ENCODE data around the gene MRAP. TPM values are rescaled to one million over a fixed set of nuclear protein-coding genes. Genes with fewer than 3 reads are reported as not detected.

MRAP gene
- not detected for total RNA-seq (2021; ENCODE audit: unreplicated experiment)
- polyA plus RNA-seq (2012): not detected in 2 replicates
- Bru-seq, nascent RNA: percentile 4 among the genes with signal in this experiment
- not detected for BruChase-seq, experiment 1, labeled RNA remaining after a 6-hour chase
- BruChase-seq, experiment 2, labeled RNA remaining after a 2-hour chase: not detected
- long read RNA-seq, partial matches to known transcripts: 0 of 1 reads
- long read RNA-seq, other reads (novel, unspliced or antisense): 1 of 1 reads

DNA sequence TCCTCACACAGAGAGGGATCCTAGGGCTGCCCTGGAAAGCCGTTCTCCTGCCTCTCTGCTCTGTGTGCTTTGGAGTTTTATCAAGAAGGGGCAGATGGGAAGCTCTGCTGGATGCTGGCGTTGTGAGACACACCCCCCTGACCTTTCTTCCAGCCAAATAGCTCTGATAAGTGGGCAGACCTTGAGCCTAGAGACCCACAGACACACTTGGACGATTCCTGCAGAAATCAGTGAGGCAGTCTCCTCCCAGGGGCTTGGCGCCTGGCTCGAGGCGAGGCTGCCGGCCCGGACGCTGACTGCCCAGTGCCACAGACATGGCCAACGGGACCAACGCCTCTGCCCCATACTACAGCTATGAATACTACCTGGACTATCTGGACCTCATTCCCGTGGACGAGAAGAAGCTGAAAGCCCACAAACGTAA is at the start of gene MRAP:
Gene MRAP (plus strand): TSS at position 198 of the 424 bp plus-strand sequence. CDS start 117 bp downstream, at position 315.
- no peak within 1 kb of the TSS for H2AFZ ChIP-seq (ENCODE audit: low read depth, low read length, poor library complexity, severe bottlenecking)
- no peak within 1 kb of the TSS for H3K27ac ChIP-seq (ENCODE audit: low read depth, low read length)
- H3K4me2 ChIP-seq (ENCODE audit: low read length): no peak within 1 kb of the TSS
- no peak within 1 kb of the TSS for H3K4me3 ChIP-seq (replicated peaks in 1 of 2; ENCODE audit: low read depth in 1 of 2, low read length in 2 of 2)
- CTCF ChIA-PET: no interaction called here
- no peaks in the 10 kb centered on the region for H3K4me1 ChIP-seq (ENCODE audit: control insufficient read depth in 1 of 2, insufficient read depth in 2 of 2, low read length in 2 of 2)
- POLR2A ChIA-PET: no interaction called here
- no peaks in the 10 kb centered on the region for H4K20me1 ChIP-seq (ENCODE audit: insufficient read depth)
- no peaks in the 10 kb centered on the region for H3K27me3 ChIP-seq (ENCODE audit: insufficient read depth, low read length)
- ATAC-seq (no peak), DNase-seq (ENCODE audit: low read depth, low spot score) (no peak)
- TF ChIP-seq, protein P1, sequence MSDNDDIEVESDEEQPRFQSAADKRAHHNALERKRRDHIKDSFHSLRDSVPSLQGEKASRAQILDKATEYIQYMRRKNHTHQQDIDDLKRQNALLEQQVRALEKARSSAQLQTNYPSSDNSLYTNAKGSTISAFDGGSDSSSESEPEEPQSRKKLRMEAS (IDR thresholded peaks at IDR 0.05): no peak
- TF ChIP-seq ZNF274 (IDR thresholded peaks at IDR 0.05; ENCODE audit: low read depth, low read length) (no peak), POLR2A (IDR thresholded peaks at IDR 0.05; ENCODE audit: borderline replicate concordance, extremely low read depth, insufficient read depth, insufficient read length) (no peak), FOSL1 (IDR thresholded peaks at IDR 0.05; ENCODE audit: low read depth) (no peak), POLR2AphosphoS5 (IDR thresholded peaks at IDR 0.05; ENCODE audit: low read depth, low read length) (no peak), JUND (IDR thresholded peaks at IDR 0.05) (no peak), EZH2 (IDR thresholded peaks at IDR 0.05) (no peak), SP1 (IDR thresholded peaks at IDR 0.05; ENCODE audit: low read depth) (no peak), TCF7L2 (IDR thresholded peaks at IDR 0.05; ENCODE audit: borderline replicate concordance, extremely low read depth, insufficient read depth, insufficient read length) (no peak), ZFX (IDR thresholded peaks at IDR 0.05) (no peak), CEBPB (IDR thresholded peaks at IDR 0.05; ENCODE audit: low read depth) (no peak), EZH2phosphoT487 (IDR thresholded peaks at IDR 0.05; ENCODE audit: borderline replicate concordance) (no peak), SIN3A (IDR thresholded peaks at IDR 0.05; ENCODE audit: low read depth) (no peak)
- RAD21 ChIA-PET (ENCODE audit: low non-redundant PET in 1 of 2, low total read pairs in 2 of 2, uncharacterized antibody in 2 of 2, unreplicated experiment in 2 of 2): no interaction called here
- H3K9me2 ChIP-seq (ENCODE audit: insufficient read depth): no peaks in the 10 kb centered on the region
- intact Hi-C loops (cut with micrococcal nuclease): no loop called here
- BruUV-seq (replicated peaks): no TSS peak
- H3K9me3 ChIP-seq (ENCODE audit: control insufficient read depth in 1 of 2, insufficient read depth in 1 of 2, low read depth in 1 of 2, low read length in 2 of 2): no peaks in the 10 kb centered on the region
- H3K9ac ChIP-seq (ENCODE audit: low read length): no peak within 1 kb of the TSS
- peaks cover 0 to 10% of the 10 kb centered on the region in 2 experiments; a peak in 2 of 4 replicates for H3K36me3 ChIP-seq (ENCODE audit: control insufficient read depth in 1 of 2, insufficient read depth in 2 of 2, low read length in 2 of 2)
- H3K79me2 ChIP-seq (ENCODE audit: insufficient read depth, low read length): no peaks in the 10 kb centered on the region

Measured in HCT116 (cell line).